Tibial nerve (tissue), 4 donors: Measurements from ENCODE around the gene RNF215. TPM values are rescaled to one million over a fixed set of nuclear protein-coding genes. Genes with fewer than 3 reads are reported as not detected.
A peak's percentile ranks its signal among the peaks of the same experiment; 100 is the strongest.

ENCODE experiments used
- DNase-seq, 2 donors: peaks; one replicate each; pipeline ENCODE4 v3.0.0-alpha.2; 2019; ENCODE audit warnings: low spot score in 2 of 2
- H3K27ac ChIP-seq, 4 donors: fragments of 200-600 bp; sonication (generic) in 3 of 4; one replicate each; pipeline ENCODE4 v1.5.1; 2017 to 2019; ENCODE audit warnings: mild to moderate bottlenecking in 1 of 4
- H3K27me3 ChIP-seq, 2 donors: fragments of 200-600 bp; sonication (generic) in 1 of 2; one replicate each; pipeline versions ENCODE4 v1.5.1 to v1.6.0; 2017 to 2019
- H3K36me3 ChIP-seq, 3 donors: fragments of 200-600 bp; sonication (generic); one replicate each; pipeline ENCODE4 v1.5.1; 2018 to 2019
- H3K4me1 ChIP-seq, 4 donors: fragments of 200-600 bp; sonication (generic) in 3 of 4; one replicate each; pipeline ENCODE4 v1.5.1; 2017 to 2019
- H3K4me3 ChIP-seq, 4 donors: fragments of 200-600 bp; sonication (generic) in 3 of 4; one replicate each; pipeline ENCODE4 v1.5.1; 2017 to 2019; ENCODE audit warnings: mild to moderate bottlenecking in 1 of 4, moderate library complexity in 1 of 4
- H3K9me3 ChIP-seq, 4 donors: fragments of 200-600 bp; sonication (generic) in 3 of 4; one replicate each; pipeline ENCODE4 v1.5.1; 2017 to 2019
- CTCF ChIP-seq, 5 experiments: fragments of 200-600 bp in 3 of 5; fragments of 450-650 bp in 2 of 5; sonication (generic) in 3 of 5; IDR thresholded peaks; one replicate each; pipeline ENCODE4 v1.5.1; 2016 to 2019; ENCODE audit warnings: antibody characterized with exemption in 5 of 5, mild to moderate bottlenecking in 3 of 5, moderate library complexity in 2 of 5
- EP300 ChIP-seq, 2 donors: sonication (generic); formaldehyde crosslinking; IDR thresholded peaks; one replicate each; pipeline ENCODE4 v1.6.1; 2017; ENCODE audit warnings: antibody characterized with exemption in 2 of 2, mild to moderate bottlenecking in 1 of 2
- POLR2A ChIP-seq, 2 donors: fragments of 450-650 bp; IDR thresholded peaks; one replicate each; pipeline ENCODE4 v1.6.1; 2017; ENCODE audit warnings: antibody characterized with exemption in 2 of 2, mild to moderate bottlenecking in 2 of 2, moderate library complexity in 2 of 2
- WGBS, 2 donors: methylation state at CpG; one replicate each; pipeline ENCODE4 v1.1.5; 2018; 5-methylcytosine and 5-hydroxymethylcytosine counted together
- small RNA-seq: library from RNA; depleted of rRNA; stranded (forward); fragments of <200 nt; gene quantifications from one replicate; pipeline ENCODE3, GENCODE V24; 2016
- total RNA-seq, 4 donors: library from RNA; depleted of rRNA; stranded (reverse); fragments of >200 nt; gene quantifications; one replicate each; pipeline ENCODE4 v1.1.0, GENCODE V29; 2016

Gene RNF215
- total RNA-seq, 4 donors from 2014 or later, result 19.9 to 42.4 (median 25.2) TPM

DNA sequence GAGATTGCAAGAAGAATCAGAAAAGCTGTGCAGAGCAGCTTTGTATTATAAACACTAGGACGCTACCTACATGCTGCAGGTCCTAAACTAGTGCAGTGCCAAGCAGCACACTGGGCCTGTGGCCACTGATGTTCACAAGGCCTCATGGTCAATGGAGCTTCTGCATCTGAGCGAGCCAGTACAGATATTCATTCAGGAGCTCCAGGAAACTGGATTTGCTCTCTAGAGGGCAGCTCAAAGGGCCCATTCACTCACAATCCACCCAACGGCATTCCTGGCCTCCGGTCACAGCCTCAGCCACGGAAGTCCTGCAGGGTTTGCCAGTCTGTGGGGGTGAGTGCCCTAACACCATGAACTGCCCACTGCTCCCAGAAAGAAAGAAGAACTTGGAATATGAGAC is 54.7 kb downstream of the RNF215 start:
- Histone ChIP-seq H3K36me3 (peaks cover 6 to 73% (median 45%) of the 10 kb centered on the region in 3 donors), H3K9me3 (no peaks in the 10 kb centered on the region), H3K4me1 (peaks cover 0 to 17% (median 5%) of the 10 kb centered on the region in 4 donors), H3K27ac (peak overlapping the region in 2 of 4 donors; percentile 55 to 60), H3K4me3 (no peak overlapping the region), H3K27me3 (no peaks in the 10 kb centered on the region)
- WGBS, 2 donors, result 35 to 43% methylated on average over 3 to 5 of the region's 5 CpGs
- no peak for DNase-seq
- no peak for TF ChIP-seq CTCF (IDR thresholded peaks at IDR 0.05)
- no peak for TF ChIP-seq EP300 (IDR thresholded peaks at IDR 0.05)
- TF ChIP-seq POLR2A (IDR thresholded peaks at IDR 0.05), result no peak

Small RNA genes within 50 kb of the gene (small RNA-seq; reads per million reads assigned to genes)
- gene AC004832.3 (not detected), gene RNU6-564P (not detected)

Other genes starting within 250 kb of the RNF215 start
- gene LIF, start 140.7 kb downstream of the RNF215 start, total RNA-seq, result under 1 TPM; 0.30 to 0.84 (median 0.72) TPM
- 10 to 100 TPM in 1 of 4 donors, 1 to 10 TPM in 3; 1.4 to 19.7 (median 4.2) TPM for gene OSM, start 120.6 kb downstream of the RNF215 start, total RNA-seq
- 10 to 100 TPM; 38.7 to 57.9 (median 45.3) TPM for gene CASTOR1, start 97.9 kb downstream of the RNF215 start, total RNA-seq
- 10 to 100 TPM; 46.8 to 63.9 (median 52.1) TPM for gene TBC1D10A, start 60.5 kb downstream of the RNF215 start, total RNA-seq
- 10 to 100 TPM; 76.2 to 98.1 (median 91.7) TPM for gene SF3A1, start 30.5 kb downstream of the RNF215 start, total RNA-seq
- gene CCDC157, start 30.4 kb downstream of the RNF215 start, total RNA-seq, result 10 to 100 TPM in 1 of 4 donors, 1 to 10 TPM in 3; 1.0 to 10.5 (median 5.2) TPM
- 10 to 100 TPM; 10.0 to 29.1 (median 12.4) TPM for gene SEC14L2, start 9.6 kb upstream of the RNF215 start, total RNA-seq
- gene MTFP1, start 38.4 kb upstream of the RNF215 start, total RNA-seq, result 10 to 100 TPM in 2 of 4 donors, 1 to 10 TPM in 2; 2.2 to 12.7 (median 7.3) TPM
- gene SEC14L3, start 84.6 kb upstream of the RNF215 start, total RNA-seq, result not detected
- gene SEC14L4, start 118.3 kb upstream of the RNF215 start, total RNA-seq, result under 1 TPM in 1 of 4 donors, not detected in 3; 0.30 TPM
- gene SEC14L6, start 159.3 kb upstream of the RNF215 start, total RNA-seq, result 1 to 10 TPM in 1 of 4 donors, under 1 TPM in 3; 0.21 to 3.3 (median 0.94) TPM
- 10 to 100 TPM; 17.4 to 22.2 (median 18.8) TPM for gene GAL3ST1, start 187.3 kb upstream of the RNF215 start, total RNA-seq
- gene PES1, start 204.5 kb upstream of the RNF215 start, total RNA-seq, result 10 to 100 TPM; 53.9 to 74.7 (median 70.3) TPM
- 10 to 100 TPM; 38.2 to 56.1 (median 43.8) TPM for gene TCN2, start 219.8 kb upstream of the RNF215 start, total RNA-seq
- 10 to 100 TPM in 1 of 4 donors, 1 to 10 TPM in 3; 6.1 to 15.0 (median 7.3) TPM for gene SLC35E4, start 248.4 kb upstream of the RNF215 start, total RNA-seq